PC-9 (cell line): ENCODE results near the gene CPXM2. TPM values are rescaled to one million over a fixed set of nuclear protein-coding genes. Genes with fewer than 3 reads are reported as not detected.

Source experiments
- BruUV-seq: library from RNA; stranded (reverse); fragments of 400-500 nt; replicated peaks from 2 replicates; lab custom pipeline; 2021; lab: Mats Ljungman, UMichigan
- CTCF ChIA-PET: fragments of 300-600 bp; sonication (Branson Sonifier 250); formaldehyde crosslinking; loops from one replicate; lab custom pipeline; 2022; ENCODE audit warnings: antibody characterized with exemption; lab: Charles Lee
- POLR2A ChIA-PET: fragments of 300-600 bp; sonication (Branson Sonifier 250); formaldehyde crosslinking; loops from one replicate; lab custom pipeline; 2022; ENCODE audit warnings: antibody characterized with exemption; ENCODE audit not compliant: unreplicated experiment; lab: Charles Lee
- DNase-seq, 2 experiments: peaks; one replicate each; pipeline versions ENCODE4 v3.0.0 to v3.0.0-alpha.2; 2015 to 2022; ENCODE audit warnings: mixed read lengths in 1 of 2
- H2AFZ ChIP-seq: fragments of 200-600 bp; sonication (generic); 2 replicates; pipeline ENCODE4 v1.8.1; 2017; ENCODE audit warnings: antibody characterized with exemption
- H3F3A ChIP-seq: fragments of 200-600 bp; sonication (generic); 2 replicates; pipeline ENCODE4 v1.8.1; 2017; ENCODE audit warnings: antibody characterized with exemption, mild to moderate bottlenecking, low read depth; ENCODE audit not compliant: insufficient read depth
- H3K27ac ChIP-seq: fragments of 200-600 bp; sonication (generic); 2 replicates; pipeline ENCODE4 v1.6.1; 2016; ENCODE audit warnings: mixed run types
- H3K27me3 ChIP-seq: fragments of 200-600 bp; sonication (generic); 2 replicates; pipeline ENCODE4 v1.6.1; 2016; ENCODE audit warnings: low read depth, mixed run types; ENCODE audit not compliant: insufficient read depth
- H3K36me3 ChIP-seq: fragments of 200-600 bp; sonication (generic); 2 replicates; pipeline ENCODE4 v1.6.1; 2016; ENCODE audit warnings: low read depth, mixed run types
- H3K4me1 ChIP-seq: fragments of 200-600 bp; sonication (generic); replicated peaks from 2 replicates; pipeline ENCODE4 v1.6.1; 2016; ENCODE audit warnings: mixed run types; ENCODE audit not compliant: insufficient read depth
- H3K4me2 ChIP-seq: fragments of 200-600 bp; sonication (generic); 2 replicates; pipeline ENCODE4 v1.6.1; 2017; ENCODE audit warnings: mixed run types
- H3K4me3 ChIP-seq: fragments of 200-600 bp; sonication (generic); 2 replicates; pipeline ENCODE4 v1.6.1; 2016; ENCODE audit warnings: mixed run types
- H3K79me2 ChIP-seq: fragments of 200-600 bp; sonication (generic); 2 replicates; pipeline ENCODE4 v1.6.1; 2017; ENCODE audit warnings: low read depth, mixed run types
- H3K9me2 ChIP-seq: fragments of 200-600 bp; sonication (generic); 2 replicates; pipeline ENCODE4 v1.8.1; 2017; ENCODE audit warnings: mild to moderate bottlenecking; ENCODE audit not compliant: insufficient read depth
- H3K9me3 ChIP-seq: fragments of 200-600 bp; sonication (generic); 2 replicates; pipeline ENCODE4 v1.8.1; 2016; ENCODE audit warnings: low read depth; ENCODE audit not compliant: insufficient read depth
- H4K20me1 ChIP-seq: fragments of 200-600 bp; sonication (generic); 2 replicates; pipeline ENCODE4 v1.8.1; 2017; ENCODE audit not compliant: insufficient read depth
- EZH2 ChIP-seq: fragments of 200-600 bp; sonication (generic); IDR thresholded peaks from 2 replicates; pipeline ENCODE4 v1.8.0; 2017; ENCODE audit warnings: antibody characterized with exemption, low read depth
- intact Hi-C: fragments of 100-400 bp; cut with micrococcal nuclease; formaldehyde crosslinking; loops from one replicate; pipeline ENCODE4 v1.10.0; 2022; ENCODE audit not compliant: unreplicated experiment
- total RNA-seq: library from RNA; stranded (reverse); gene quantifications from 2 replicates; pipeline ENCODE4 v1.2.3, GENCODE V29; 2021
- TF ChIP-seq, protein P1 (sequence below): fragments of 200-600 bp; sonication (generic); conservative IDR thresholded peaks from 2 replicates; pipeline ENCODE4 v1.6.1; 2017; ENCODE audit warnings: mixed run types, antibody characterized with exemption, mild to moderate bottlenecking, moderate library complexity

Gene CPXM2
- total RNA-seq, 1 experiment from 2014 or later, result not detected

GRCh38 chr10:123926401-123927264 lies 35.0 kb upstream of the CPXM2 start:
- Histone ChIP-seq H4K20me1 (no peaks in the 10 kb centered on the region), H3K79me2 (no peaks in the 10 kb centered on the region), H3K27ac (no peak overlapping the region), H3F3A (no peaks in the 10 kb centered on the region), H3K27me3 (0 out of 2 replicates have a peak, but pooled peaks cover 15% of the 10 kb centered on the region), H3K9me3 (no peaks in the 10 kb centered on the region), H3K9me2 (no peaks in the 10 kb centered on the region), H3K36me3 (no peaks in the 10 kb centered on the region), H3K4me2 (no peak overlapping the region), H2AFZ (no peak overlapping the region), H3K4me3 (no peak overlapping the region), H3K4me1 (no peaks in the 10 kb centered on the region)
- CTCF ChIA-PET, result interaction anchor here (0.7 kb wide), 1 partner anchor 82 kb away, joined by 3 read pairs; no protein-coding TSS in a partner anchor
- TF ChIP-seq, protein P1, sequence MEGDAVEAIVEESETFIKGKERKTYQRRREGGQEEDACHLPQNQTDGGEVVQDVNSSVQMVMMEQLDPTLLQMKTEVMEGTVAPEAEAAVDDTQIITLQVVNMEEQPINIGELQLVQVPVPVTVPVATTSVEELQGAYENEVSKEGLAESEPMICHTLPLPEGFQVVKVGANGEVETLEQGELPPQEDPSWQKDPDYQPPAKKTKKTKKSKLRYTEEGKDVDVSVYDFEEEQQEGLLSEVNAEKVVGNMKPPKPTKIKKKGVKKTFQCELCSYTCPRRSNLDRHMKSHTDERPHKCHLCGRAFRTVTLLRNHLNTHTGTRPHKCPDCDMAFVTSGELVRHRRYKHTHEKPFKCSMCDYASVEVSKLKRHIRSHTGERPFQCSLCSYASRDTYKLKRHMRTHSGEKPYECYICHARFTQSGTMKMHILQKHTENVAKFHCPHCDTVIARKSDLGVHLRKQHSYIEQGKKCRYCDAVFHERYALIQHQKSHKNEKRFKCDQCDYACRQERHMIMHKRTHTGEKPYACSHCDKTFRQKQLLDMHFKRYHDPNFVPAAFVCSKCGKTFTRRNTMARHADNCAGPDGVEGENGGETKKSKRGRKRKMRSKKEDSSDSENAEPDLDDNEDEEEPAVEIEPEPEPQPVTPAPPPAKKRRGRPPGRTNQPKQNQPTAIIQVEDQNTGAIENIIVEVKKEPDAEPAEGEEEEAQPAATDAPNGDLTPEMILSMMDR, result no peak
- BruUV-seq, result no TSS peak
- intact Hi-C loops, result no loop called here
- POLR2A ChIA-PET, result no interaction called here
- no peak for DNase-seq

DNA sequence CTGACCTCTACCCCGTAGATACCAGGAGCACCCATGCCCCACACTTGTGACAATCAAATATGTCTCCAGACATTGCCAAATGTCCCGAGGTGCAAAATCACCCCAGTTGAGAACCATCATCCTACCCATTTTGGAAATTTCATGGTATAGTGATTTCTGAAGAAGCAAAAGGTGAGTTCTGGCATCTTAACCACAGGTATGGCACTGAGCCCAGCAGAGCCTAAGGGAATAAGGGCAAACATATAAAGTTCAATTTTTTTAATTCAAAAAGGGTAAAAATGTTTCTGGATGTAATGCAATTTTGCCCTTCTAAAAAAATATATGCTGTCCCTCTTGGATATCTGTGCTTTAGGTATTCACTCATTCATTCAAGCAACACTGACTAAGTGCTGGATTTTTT lies 30.5 kb upstream of the CPXM2 start:
- Histone ChIP-seq H3K4me1 (no peaks in the 10 kb centered on the region), H3K9me3 (no peaks in the 10 kb centered on the region), H3K36me3 (no peaks in the 10 kb centered on the region), H3K27ac (no peak overlapping the region), H3K79me2 (no peaks in the 10 kb centered on the region), H3K27me3 (0 out of 2 replicates have a peak, but pooled peaks cover 15% of the 10 kb centered on the region), H3K4me2 (no peak overlapping the region), H3K4me3 (no peak overlapping the region), H2AFZ (no peak overlapping the region), H3K9me2 (no peaks in the 10 kb centered on the region), H4K20me1 (no peaks in the 10 kb centered on the region), H3F3A (no peaks in the 10 kb centered on the region)
- DNase-seq, result no peak
- ChIA-PET POLR2A (no interaction called here), CTCF (no interaction called here)
- intact Hi-C loops, result no loop called here
- BruUV-seq, result no TSS peak
- TF ChIP-seq, protein P1, result no peak
- no peak for TF ChIP-seq EZH2

- Histone ChIP-seq H3K27ac (no peak overlapping the region), H3K27me3 (peaks cover 27% of the 10 kb centered on the region), H3K4me3 (no peak overlapping the region), H3K36me3 (no peaks in the 10 kb centered on the region), H3K9me2 (no peaks in the 10 kb centered on the region), H4K20me1 (no peaks in the 10 kb centered on the region), H3K4me1 (no peaks in the 10 kb centered on the region), H3K9me3 (no peaks in the 10 kb centered on the region), H3F3A (no peaks in the 10 kb centered on the region), H3K4me2 (no peak overlapping the region), H2AFZ (no peak overlapping the region), H3K79me2 (no peaks in the 10 kb centered on the region)
- ChIA-PET CTCF (no interaction called here), POLR2A (no interaction called here)
- TF ChIP-seq, protein P1, result no peak
- no peak for TF ChIP-seq EZH2
- intact Hi-C loops, result no loop called here
- DNase-seq, result no peak
- BruUV-seq, result no TSS peak
Observed at GRCh38 chr10:123916775-123917174, 25.2 kb upstream of the CPXM2 start.
